Skin epidermis (tissue), 12 donors: ENCODE data around the gene CSF1.

Source experiments
- H3K27ac ChIP-seq, 21 experiments: fragments of 200-600 bp; sonication (generic) in 11 of 21; one replicate each; pipeline ENCODE4 v1.5.0; 2020; ENCODE audit warnings: mild to moderate bottlenecking in 3 of 21, inconsistent platforms in 2 of 21, moderate library complexity in 2 of 21
- H3K4me3 ChIP-seq, 7 experiments: fragments of 200-600 bp; sonication (generic) in 2 of 7; one replicate each; pipeline ENCODE4 v1.5.0; 2020; ENCODE audit warnings: inconsistent platforms in 2 of 7, mild to moderate bottlenecking in 2 of 7, moderate library complexity in 1 of 7

Gene CSF1

GRCh38 chr1:109895720-109896504 lies 14.7 kb upstream of the CSF1 start:
- Histone ChIP-seq H3K4me3 (no peak overlapping the region), H3K27ac (peak overlapping the region in 11 of 21 experiments; percentile 3 to 61 (median 29))

GRCh38 chr1:109896681-109897080 lies 14.0 kb upstream of the CSF1 start:
- H3K27ac ChIP-seq = peak overlapping the region in 5 of 21 experiments; percentile 3 to 61 (median 19)
- no peak overlapping the region for H3K4me3 ChIP-seq

- H3K27ac ChIP-seq = peak overlapping the region in 1 of 21 experiments; percentile 43
These were observed 13.2 kb upstream of the CSF1 start for GRCh38 chr1:109897259-109897955.

GRCh38 chr1:109898842-109899241 lies 11.8 kb upstream of the CSF1 start:
- Histone ChIP-seq H3K27ac (no peak overlapping the region), H3K4me3 (no peak overlapping the region)

More at GRCh38 chr1:109897259-109897955, 13.2 kb upstream of the CSF1 start:
- H3K4me3 ChIP-seq = no peak overlapping the region

DNA sequence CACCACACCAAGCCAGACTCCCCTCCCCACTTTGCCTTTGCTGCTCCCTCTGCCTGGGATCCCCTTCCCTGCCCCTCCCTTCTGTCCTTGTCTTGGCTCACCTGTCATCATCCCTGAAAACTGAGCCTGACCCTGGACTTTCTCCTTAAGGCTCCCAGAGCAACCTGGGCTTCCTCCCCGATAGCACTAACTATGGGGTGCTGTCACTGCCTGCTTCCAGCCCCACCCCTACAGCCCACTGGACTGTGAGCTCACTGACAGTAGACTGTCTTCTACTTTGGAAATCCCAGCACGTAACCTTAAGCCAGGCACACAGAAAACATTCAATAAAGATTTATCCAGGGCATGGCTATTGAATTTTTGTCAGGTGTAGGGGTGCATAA lies 9.5 kb upstream of the CSF1 start:
- no peak overlapping the region for H3K27ac ChIP-seq
- no peak overlapping the region for H3K4me3 ChIP-seq

GRCh38 chr1:109901524-109902145 lies 9.0 kb upstream of the CSF1 start:
- no peak overlapping the region for H3K27ac ChIP-seq
- no peak overlapping the region for H3K4me3 ChIP-seq

DNA sequence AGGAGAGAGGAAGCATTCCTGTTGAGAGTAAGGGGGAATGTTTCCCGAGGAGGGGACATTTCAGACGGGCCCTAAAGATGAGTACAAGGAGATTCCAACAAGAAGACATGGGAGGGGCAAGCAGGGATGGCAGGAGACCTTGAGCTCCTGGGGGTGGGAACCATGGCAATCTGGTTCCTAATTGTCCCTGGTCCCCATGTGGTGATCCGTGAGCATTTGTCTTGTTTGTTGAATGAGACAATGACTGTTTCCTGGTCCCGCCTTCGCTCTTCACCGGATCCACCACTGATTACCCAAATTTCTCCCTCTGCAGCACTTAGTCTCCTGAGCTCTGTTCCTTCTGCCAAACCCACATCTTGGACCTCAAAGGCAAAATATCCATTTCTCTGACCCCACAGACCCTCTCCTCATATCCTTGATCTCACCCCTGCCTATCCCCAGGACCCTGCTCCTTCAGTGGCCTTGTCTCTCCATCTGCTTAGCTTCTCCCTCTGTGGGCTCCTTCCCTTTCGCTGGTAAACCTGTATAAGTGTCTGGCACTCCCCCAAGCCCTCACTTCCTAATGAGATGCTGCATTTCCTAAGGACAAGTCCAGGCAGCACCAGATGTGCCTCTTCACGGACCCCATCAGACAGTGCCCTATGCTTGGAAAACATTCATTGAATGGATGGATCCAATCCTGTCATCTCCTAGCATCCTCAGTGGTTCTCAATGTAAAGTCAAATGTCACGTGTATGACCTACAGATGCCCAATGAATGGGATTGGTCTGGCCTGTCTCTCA lies 8.3 kb upstream of the CSF1 start:
- Histone ChIP-seq H3K4me3 (no peak overlapping the region), H3K27ac (no peak overlapping the region)

DNA sequence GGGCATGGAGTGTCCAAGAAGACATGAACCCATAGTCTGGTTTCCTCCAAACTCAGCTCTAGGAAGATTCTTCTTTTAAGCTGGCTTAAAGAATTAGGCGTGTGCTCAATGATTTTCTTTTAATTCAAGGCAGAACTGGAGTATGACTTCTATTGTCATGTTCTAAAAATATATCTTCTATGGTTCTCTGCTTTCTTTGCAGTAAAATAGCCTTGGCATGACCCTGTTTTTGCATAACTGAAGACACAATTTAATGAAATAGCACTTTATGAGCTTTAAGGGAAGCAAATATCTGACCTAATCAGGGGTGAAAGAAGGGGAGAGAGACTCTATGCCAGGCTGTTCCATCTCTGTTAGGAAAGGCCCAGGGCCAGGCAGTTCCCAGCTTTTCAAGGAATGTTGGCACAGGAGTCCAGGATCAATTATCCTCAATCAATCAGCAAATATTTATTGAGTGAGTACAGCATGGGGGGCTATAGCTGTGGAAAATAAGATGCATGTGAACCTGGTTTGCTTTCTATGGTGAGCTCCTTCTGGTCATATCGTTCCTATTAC lies 7.2 kb upstream of the CSF1 start:
- Histone ChIP-seq H3K4me3 (no peak overlapping the region), H3K27ac (peak overlapping the region in 1 of 21 experiments; percentile 2)

GRCh38 chr1:109904105-109904817 lies 6.4 kb upstream of the CSF1 start:
- H3K4me3 ChIP-seq = no peak overlapping the region
- H3K27ac ChIP-seq = peak overlapping the region in 5 of 21 experiments; percentile 3 to 51 (median 13)

GRCh38 chr1:109905491-109905890 lies 5.2 kb upstream of the CSF1 start:
- no peak overlapping the region for H3K4me3 ChIP-seq
- peak overlapping the region in 6 of 21 experiments; percentile 12 to 84 (median 72) for H3K27ac ChIP-seq

DNA sequence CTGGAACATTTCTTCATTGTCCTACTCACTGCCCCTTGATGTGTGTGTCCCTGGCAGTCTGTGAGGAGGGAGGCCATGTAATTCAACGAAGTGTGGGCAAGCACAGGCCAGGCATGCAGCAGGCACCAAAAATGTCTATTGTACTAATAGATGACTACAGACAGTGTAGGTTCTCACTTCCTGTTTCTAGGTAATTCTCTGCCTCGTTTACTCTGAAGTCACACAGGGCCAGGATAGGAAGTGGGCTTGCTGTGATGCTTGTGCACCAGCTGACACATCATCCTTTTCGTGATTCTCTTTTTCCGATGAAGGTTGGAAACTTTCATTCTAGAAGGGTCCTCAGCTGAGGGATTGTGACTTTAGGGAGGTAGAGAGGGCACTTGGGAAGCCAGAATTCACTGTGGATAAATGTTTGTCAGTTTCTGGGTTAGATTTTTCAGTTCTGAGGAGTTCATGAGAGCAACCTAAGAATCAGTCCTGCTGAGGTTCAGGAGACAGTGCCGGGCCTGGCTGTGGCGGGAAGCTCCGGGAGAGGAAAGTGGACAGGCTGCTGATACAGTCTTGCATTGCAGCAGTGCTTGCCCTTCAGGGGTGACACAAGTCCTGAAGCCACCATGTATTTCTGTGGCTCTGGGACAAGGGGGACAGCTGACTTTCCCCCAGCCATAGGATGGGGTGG lies 4.3 kb upstream of the CSF1 start:
- no peak overlapping the region for H3K4me3 ChIP-seq
- H3K27ac ChIP-seq = peak overlapping the region in 10 of 21 experiments; percentile 12 to 84 (median 52)

DNA sequence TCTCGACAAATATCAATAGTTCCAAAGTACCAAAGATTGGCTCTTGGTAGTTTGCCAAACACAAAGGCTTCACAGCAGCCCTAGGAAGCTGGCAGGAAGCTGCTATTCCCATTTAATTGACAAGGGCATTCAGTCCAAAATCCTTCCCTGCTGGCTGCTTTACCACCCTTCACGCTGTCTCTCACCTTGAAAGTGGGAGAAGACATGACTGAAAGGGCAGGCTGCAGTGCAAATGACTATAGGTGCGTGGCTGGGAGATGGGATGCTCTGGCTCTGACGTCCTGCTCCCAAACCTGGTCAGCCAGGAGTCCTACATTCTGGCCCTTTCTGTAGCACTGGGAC lies 3.8 kb upstream of the CSF1 start:
- Histone ChIP-seq H3K27ac (peak overlapping the region in 8 of 21 experiments; percentile 12 to 84 (median 60)), H3K4me3 (no peak overlapping the region)

DNA sequence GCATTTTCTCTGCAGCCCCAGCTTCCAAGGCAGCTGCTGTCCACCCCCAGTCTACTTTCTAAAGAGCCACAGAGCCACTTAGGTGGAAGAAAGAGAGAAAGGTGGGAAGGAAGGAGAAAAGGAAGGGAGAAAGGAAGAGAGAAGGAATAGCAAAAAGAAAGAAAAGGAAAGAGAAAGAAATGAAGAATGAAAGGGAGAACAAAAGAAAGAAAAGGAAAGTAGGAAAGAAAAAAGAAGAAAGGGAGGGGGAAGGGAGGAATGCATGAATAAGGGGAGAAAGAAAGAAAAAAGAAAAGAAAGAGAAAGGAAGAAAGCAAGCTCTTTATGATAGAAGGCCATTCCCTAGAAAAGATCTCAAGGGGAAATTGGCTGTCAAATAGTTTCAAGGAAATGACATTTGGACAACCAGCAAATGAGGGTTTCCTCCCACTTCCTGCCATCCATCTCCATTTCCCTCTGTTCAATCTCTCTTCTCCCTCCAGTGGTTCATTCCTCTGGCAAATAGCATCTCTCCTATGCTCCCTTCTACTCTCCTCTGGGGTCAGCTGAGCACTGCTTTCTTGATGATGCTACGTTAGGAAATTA lies 3.4 kb upstream of the CSF1 start:
- Histone ChIP-seq H3K27ac (peak overlapping the region in 1 of 21 experiments; percentile 72), H3K4me3 (no peak overlapping the region)

GRCh38 chr1:109908836-109909235 lies 1.8 kb upstream of the CSF1 start:
- Histone ChIP-seq H3K27ac (no peak overlapping the region), H3K4me3 (no peak overlapping the region)

- Histone ChIP-seq H3K27ac (peak overlapping the region in 10 of 21 experiments; percentile 80 to 95 (median 88)), H3K4me3 (no peak overlapping the region)
These were observed 1.1 kb upstream of the CSF1 start for GRCh38 chr1:109909561-109909960.

GRCh38 chr1:109910963-109911798 lies 532 bp downstream of the CSF1 start:
- Histone ChIP-seq H3K4me3 (peak overlapping the region; percentile 53 to 74 (median 64)), H3K27ac (peak overlapping the region; percentile 51 to 95 (median 87))

- Histone ChIP-seq H3K4me3 (peak overlapping the region; percentile 53 to 74 (median 64)), H3K27ac (peak overlapping the region in 19 of 21 experiments; percentile 83 to 95 (median 88))
These were observed 1.7 kb downstream of the CSF1 start for GRCh38 chr1:109912214-109912861.
